A549 (cell line): Measurements from ENCODE around the gene RGL4. TPM values are rescaled to one million over a fixed set of nuclear protein-coding genes. Genes with fewer than 3 reads are reported as not detected.

Experiments
- ATAC-seq, 2 experiments: fragments of 200-7000 bp in 1 of 2; fragments of >200 bp in 1 of 2; cut with Nextera tagmentation in 1 of 2; cut with Tn5 transposase in 1 of 2; 3 replicates each; pipeline versions ENCODE4 v1.8.0 to v1.9.1; 2018 to 2020; ENCODE audit warnings: mild to moderate bottlenecking in 1 of 2, moderate library complexity in 1 of 2
- CTCF ChIA-PET: fragments of 300-600 bp; sonication (Branson Sonifier 250); formaldehyde crosslinking; extraction: SDS; loops from one replicate; lab custom pipeline; 2021; ENCODE audit warnings: antibody characterized with exemption, inconsistent platforms; lab: Yijun Ruan, JAX
- POLR2A ChIA-PET: fragments of 350-600 bp; formaldehyde crosslinking; extraction: SDS; loops from one replicate; lab custom pipeline; 2021; ENCODE audit warnings: antibody characterized with exemption, inconsistent platforms; lab: Yijun Ruan, JAX
- DNase-seq, 2 experiments: peaks; one replicate each; pipeline versions ENCODE4 v3.0.0 to v3.0.0-alpha.2; 2011 to 2016; ENCODE audit warnings: low read depth in 1 of 2, low spot score in 1 of 2
- FAIRE-seq: peaks from 2 replicates; lab custom pipeline; 2011; peaks lifted over from hg19 to GRCh38; lab: Jason Lieb, UNC
- H3K27ac ChIP-seq, 2 experiments: fragments of >200 bp; sonication (Bioruptor Twin); formaldehyde crosslinking; 3 replicates each; pipeline ENCODE4 v1.5.1; 2016 to 2017
- H3K4me1 ChIP-seq: fragments of >200 bp; sonication (Bioruptor Twin); formaldehyde crosslinking; 3 replicates; pipeline ENCODE4 v1.6.1; 2016
- H3K4me2 ChIP-seq: fragments of >200 bp; sonication (Bioruptor Twin); formaldehyde crosslinking; 3 replicates; pipeline ENCODE4 v1.6.1; 2016
- H3K4me3 ChIP-seq: fragments of >200 bp; sonication (Bioruptor Twin); formaldehyde crosslinking; 3 replicates; pipeline ENCODE4 v1.5.1; 2016
- H3K9me3 ChIP-seq: fragments of >200 bp; sonication (Bioruptor Twin); formaldehyde crosslinking; 3 replicates; pipeline ENCODE4 v1.6.1; 2016
- ATOH8 ChIP-seq: fragments of 250-450 bp; sonication (Bioruptor Pico); IDR thresholded peaks from 2 replicates; pipeline ENCODE4 v1.5.0; 2020; ENCODE audit warnings: low read depth, mild to moderate bottlenecking, moderate library complexity
- CHD2 ChIP-seq: fragments of 150-350 bp; IDR thresholded peaks from 2 replicates; pipeline ENCODE4 v1.6.1; 2014; ENCODE audit warnings: low read length; ENCODE audit not compliant: partially characterized antibody
- ESRRA ChIP-seq: fragments of 150-350 bp; IDR thresholded peaks from 2 replicates; pipeline ENCODE4 v1.6.1; 2014; ENCODE audit warnings: mild to moderate bottlenecking, low read length, borderline replicate concordance
- FOSB ChIP-seq: fragments of 250-450 bp; sonication (Bioruptor Pico); IDR thresholded peaks from 2 replicates; pipeline ENCODE4 v1.5.0; 2020; ENCODE audit warnings: mild to moderate bottlenecking, moderate library complexity
- FOXS1 ChIP-seq: fragments of 250-450 bp; sonication (Bioruptor Pico); IDR thresholded peaks from 2 replicates; pipeline ENCODE4 v1.5.0; 2020; ENCODE audit warnings: mild to moderate bottlenecking, moderate library complexity
- HEYL ChIP-seq: fragments of 250-450 bp; sonication (Bioruptor Pico); IDR thresholded peaks from 2 replicates; pipeline ENCODE4 v1.8.0; 2021; ENCODE audit warnings: mild to moderate bottlenecking, moderate library complexity
- HMGXB4 ChIP-seq: fragments of 250-450 bp; sonication (Bioruptor Pico); IDR thresholded peaks from 2 replicates; pipeline ENCODE4 v1.5.0; 2021; ENCODE audit warnings: mild to moderate bottlenecking, moderate library complexity, borderline replicate concordance
- HOXB13 ChIP-seq: fragments of 250-450 bp; sonication (Bioruptor Pico); IDR thresholded peaks from 2 replicates; pipeline ENCODE4 v1.5.0; 2020; ENCODE audit warnings: low read depth, mild to moderate bottlenecking, moderate library complexity
- KDM1A ChIP-seq: fragments of 200-600 bp; sonication (generic); IDR thresholded peaks from 2 replicates; pipeline ENCODE4 v1.6.1; 2016; ENCODE audit warnings: low read depth, mild to moderate bottlenecking
- KDM5A ChIP-seq: fragments of 200-600 bp; sonication (generic); IDR thresholded peaks from 2 replicates; pipeline ENCODE4 v1.6.1; 2016; ENCODE audit warnings: antibody characterized with exemption, mild to moderate bottlenecking
- MAFK ChIP-seq: fragments of 450-650 bp; IDR thresholded peaks from 2 replicates; pipeline ENCODE4 v1.6.1; 2014; ENCODE audit not compliant: partially characterized antibody
- MYC ChIP-seq: IDR thresholded peaks from 2 replicates; pipeline ENCODE4 v1.6.1; 2012; ENCODE audit warnings: mild to moderate bottlenecking, inconsistent platforms, low read length, improper control_type of control experiment, borderline replicate concordance
- NPAS2 ChIP-seq: fragments of 250-450 bp; sonication (Bioruptor Pico); IDR thresholded peaks from 2 replicates; pipeline ENCODE4 v1.8.0; 2022; ENCODE audit warnings: mild to moderate bottlenecking, moderate library complexity, borderline replicate concordance
- PBX3 ChIP-seq: IDR thresholded peaks from 2 replicates; pipeline ENCODE4 v1.6.1; 2012
- RCOR1 ChIP-seq: fragments of 150-350 bp; IDR thresholded peaks from 2 replicates; pipeline ENCODE4 v1.6.1; 2014; ENCODE audit warnings: antibody characterized with exemption, low read length, low read depth
- ZC3H11A ChIP-seq: fragments of 450-650 bp; IDR thresholded peaks from 2 replicates; pipeline ENCODE4 v1.6.1; 2014; ENCODE audit warnings: antibody characterized with exemption, mild to moderate bottlenecking
- ZFP36 ChIP-seq: fragments of 450-650 bp; IDR thresholded peaks from 2 replicates; pipeline ENCODE4 v1.6.1; 2014; ENCODE audit warnings: borderline replicate concordance; ENCODE audit not compliant: partially characterized antibody
- WGBS: methylation state at CpG from one replicate; pipeline ENCODE4 v1.1.6; 2017; ENCODE audit errors: missing lambda C conversion rate; 5-methylcytosine and 5-hydroxymethylcytosine counted together
- polyA plus RNA-seq, 4 experiments: library from polyadenylated mRNA; depleted of rRNA in 3 of 4; stranded (reverse); fragments of >200 nt; fragmentation: RNase III in 1 of 4; extraction: RNeasy Plus Mini Kit Qiagen cat#74134 plus additional on column Dnase treatment in 1 of 4; gene quantifications; 2 replicates in 3 of 4; 3 replicates in 1 of 4; pipeline ENCODE4 v1.2.3, GENCODE V29; 2011 to 2017

The RGL4 gene
- polyA plus RNA-seq, 2 of the 4 experiments (the other 2 are of a cell fraction) = not detected

- TF ChIP-seq ESRRA = no peak
- TF ChIP-seq, all 56 proteins: peak for 0
These were observed 39.1 kb upstream of the RGL4 start (continued) for GRCh38 chr22:23651676-23652075.

GRCh38 chr22:23652286-23652685, 38.5 kb upstream of the RGL4 start:
- no peak for FAIRE-seq
- WGBS = 100% methylated on average over 1 of the region's 7 CpGs
- ATAC-seq = no peak

GRCh38 chr22:23652711-23653110, 38.1 kb upstream of the RGL4 start:
- ChIA-PET POLR2A (no interaction called here), CTCF (interaction anchor here (1.2 kb wide), 1 partner anchor 10 kb away, joined by 3 read pairs; no protein-coding TSS in a partner anchor)
- H3K4me3 ChIP-seq = no peak overlapping the region
- ATAC-seq = no peak
- 94% methylated on average over 7 of the region's 8 CpGs for WGBS
- H3K27ac ChIP-seq = no peak overlapping the region
- H3K9me3 ChIP-seq = no peaks in the 10 kb centered on the region
- no peaks in the 10 kb centered on the region for H3K4me1 ChIP-seq
- no peak for DNase-seq
- no peak for FAIRE-seq
- TF ChIP-seq FOXS1 (CRISPR knock-in tag) (no peak), HMGXB4 (CRISPR knock-in tag) (no peak), KDM5A (no peak), ATOH8 (no peak), RCOR1 (no peak), FOSB (no peak), CHD2 (no peak), MAFK (no peak), MYC (no peak)
- H3K4me2 ChIP-seq = no peak overlapping the region

More at GRCh38 chr22:23652286-23652685, 38.5 kb upstream of the RGL4 start:
- TF ChIP-seq ESRRA (no peak), FOXS1 (CRISPR knock-in tag) (no peak), PBX3 (no peak), HOXB13 (CRISPR knock-in tag) (no peak), NPAS2 (CRISPR knock-in tag) (no peak), KDM1A (no peak), HEYL (CRISPR knock-in tag) (no peak), ZFP36 (no peak), ZC3H11A (no peak)
- ChIA-PET POLR2A (no interaction called here), CTCF (interaction anchor here (1.2 kb wide), 1 partner anchor 10 kb away, joined by 3 read pairs; no protein-coding TSS in a partner anchor)
- DNase-seq = no peak
- no peak overlapping the region for H3K27ac ChIP-seq
- H3K9me3 ChIP-seq = no peaks in the 10 kb centered on the region
- no peaks in the 10 kb centered on the region for H3K4me1 ChIP-seq
- no peak overlapping the region for H3K4me2 ChIP-seq
- H3K4me3 ChIP-seq = no peak overlapping the region

GRCh38 chr22:23655891-23656475, 34.8 kb upstream of the RGL4 start:
- no peaks in the 10 kb centered on the region for H3K4me1 ChIP-seq
- DNase-seq (no peak), ATAC-seq (no peak), FAIRE-seq (no peak)
- TF ChIP-seq KDM1A = no peak
- TF ChIP-seq, all 56 proteins: peak for 0
- Histone ChIP-seq H3K9me3 (no peaks in the 10 kb centered on the region), H3K4me2 (no peak overlapping the region), H3K4me3 (no peak overlapping the region), H3K27ac (no peak overlapping the region)
- POLR2A ChIA-PET = no interaction called here
- WGBS = 93% methylated on average over 4 of the region's 6 CpGs
- CTCF ChIA-PET = no interaction called here
